Measurements from ENCODE around the gene ACO2.

DNA sequence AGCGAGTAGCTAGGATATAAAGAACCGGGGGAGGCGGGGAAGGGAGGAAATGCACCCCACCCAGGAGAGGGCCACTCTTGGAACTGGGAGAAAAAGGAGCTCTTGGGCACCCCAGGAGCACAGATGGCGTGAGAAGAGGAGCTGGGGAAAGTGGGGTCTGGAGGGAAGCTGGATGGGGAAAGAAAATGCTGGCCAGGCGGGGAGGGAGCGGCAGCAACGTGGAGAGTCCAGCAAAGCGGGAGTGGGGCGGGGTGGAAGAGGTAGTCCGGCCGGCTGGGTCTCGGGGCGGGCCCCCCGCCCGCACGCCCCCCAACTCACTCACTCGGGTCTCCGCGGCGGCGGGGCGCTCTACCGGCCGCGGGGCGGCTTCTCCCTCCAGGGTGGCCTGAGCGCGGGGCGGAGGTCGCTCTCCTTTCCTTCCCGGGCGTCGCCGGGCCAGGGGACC lies 22.8 kb upstream of the ACO2 start:
- TF ChIP-seq POLR2A (IDR thresholded peaks at IDR 0.05; ENCODE audit: low read depth, low read length): no peak
- TF ChIP-seq TAF1 (IDR thresholded peaks at IDR 0.05; ENCODE audit: borderline replicate concordance, low read depth, low read length): no peak
- TF ChIP-seq POLR2AphosphoS5 (IDR thresholded peaks at IDR 0.05; ENCODE audit: low read depth, low read length): no peak

Data from GM12892 (cell line).